GM19455 (cell line): ENCODE measurements around the gene CCDC7.
"Not testable (repeated sequence)": the region's sequence is repeated elsewhere in the genome, so short reads cannot be mapped to it uniquely, and the experiment has no call there.

ENCODE experiments used
- ATAC-seq: cut with Tn5 transposase; IDR thresholded peaks from one replicate; pipeline ENCODE4 v1.9.1; 2021; ENCODE audit not compliant: unreplicated experiment

CCDC7 gene

DNA sequence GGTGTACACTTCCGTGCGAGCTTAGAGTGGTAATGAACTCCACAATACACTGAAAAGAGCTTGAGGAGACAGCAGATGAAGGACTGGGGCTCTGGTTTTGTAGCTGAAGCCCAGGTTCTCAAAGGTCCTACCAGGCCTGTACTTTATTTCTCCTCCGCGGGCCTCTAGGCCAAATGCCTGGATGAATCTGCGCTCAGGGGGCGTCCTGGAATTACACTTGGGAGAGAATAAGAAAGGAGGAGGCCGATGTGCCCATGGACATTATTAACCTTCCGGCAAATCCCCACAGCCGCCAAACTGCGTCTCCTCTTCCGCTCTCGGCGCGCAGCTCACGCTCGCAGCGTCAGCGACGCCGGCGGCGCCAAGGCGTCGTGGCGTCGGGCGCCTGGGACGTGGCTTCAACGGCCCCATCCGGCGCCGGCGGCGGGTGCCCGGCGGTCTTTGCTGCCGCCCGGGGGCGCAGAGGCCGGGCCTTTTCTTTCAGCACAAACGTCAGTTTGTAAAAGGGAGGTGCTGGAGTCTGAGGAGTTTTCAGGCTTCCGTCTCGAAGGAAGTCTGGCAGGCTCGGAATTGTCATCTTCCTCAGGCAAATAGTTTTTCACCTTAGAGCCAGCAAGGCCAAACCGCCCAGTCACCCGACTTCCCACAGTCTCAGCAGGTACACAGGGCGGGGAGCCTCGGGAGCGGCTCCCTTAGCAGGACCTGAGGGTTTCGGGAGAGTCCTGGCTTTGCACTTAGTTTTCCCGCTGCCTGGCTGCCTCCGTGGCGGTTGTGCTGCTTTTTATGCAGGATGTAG lies at the start of gene CCDC7:
Gene CCDC7 (plus strand): TSS at position 401 of the 796 bp plus-strand sequence. CDS start 5,503 bp downstream, outside the sequence.
- peak; percentile 97 for ATAC-seq

DNA sequence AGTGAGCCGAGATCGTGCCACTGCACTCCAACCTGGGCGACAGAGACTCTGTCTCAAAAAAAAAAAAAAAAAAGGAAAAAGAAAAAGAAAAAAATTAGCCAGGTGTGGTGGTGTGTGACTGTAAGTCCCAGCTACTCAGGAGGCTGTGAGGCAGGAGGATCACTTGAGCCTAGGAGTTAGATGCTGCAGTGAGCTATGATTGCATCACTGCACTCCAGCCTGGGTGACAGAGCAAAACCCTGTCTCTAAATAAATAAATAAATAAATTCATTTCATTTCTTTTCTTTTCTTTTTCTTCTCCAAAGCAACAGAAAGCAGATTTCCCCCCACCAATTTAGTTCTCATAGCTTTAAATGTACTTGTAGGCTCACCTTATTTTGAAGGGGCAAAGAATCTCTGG lies 48.8 kb upstream of the CCDC7 start:
- ATAC-seq, result not testable (repeated sequence)

DNA sequence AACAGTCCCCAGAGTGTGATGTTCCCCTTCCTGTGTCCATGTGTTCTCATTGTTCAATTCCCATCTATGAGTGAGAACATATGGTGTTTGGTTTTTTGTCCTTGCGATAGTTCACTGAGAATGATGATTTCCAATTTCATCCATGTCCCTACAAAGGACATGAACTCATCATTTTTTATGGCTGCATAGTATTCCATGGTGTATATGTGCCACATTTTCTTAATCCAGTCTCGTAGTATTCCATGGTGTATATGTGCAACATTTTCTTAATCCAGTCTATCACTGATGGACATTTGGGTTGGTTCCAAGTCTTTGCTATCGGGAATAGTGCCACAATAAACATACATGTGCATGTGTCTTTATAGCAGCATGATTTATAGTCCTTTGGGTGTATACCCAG lies 46.2 kb upstream of the CCDC7 start:
- ATAC-seq, result not testable (repeated sequence)

DNA sequence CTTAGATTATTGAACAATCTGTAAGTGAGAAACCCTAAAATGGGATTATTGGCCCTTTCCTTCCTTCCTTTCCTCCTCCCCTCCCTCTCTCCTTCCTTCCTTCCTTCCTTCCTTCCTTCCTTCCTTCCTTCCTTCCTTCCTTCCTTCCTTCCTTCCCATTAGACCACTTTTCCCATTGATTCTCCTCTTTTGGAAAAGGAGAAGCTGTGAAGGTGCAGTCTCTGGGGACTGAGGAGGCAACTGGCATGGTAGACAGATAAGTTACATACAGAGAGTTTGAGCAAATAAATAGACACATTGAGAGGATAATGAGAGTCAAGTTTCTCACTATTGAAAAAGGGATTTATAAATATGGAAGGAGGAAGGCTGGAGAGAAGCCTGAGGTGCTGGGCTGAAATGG lies 45.0 kb upstream of the CCDC7 start:
- ATAC-seq, result no peak

DNA sequence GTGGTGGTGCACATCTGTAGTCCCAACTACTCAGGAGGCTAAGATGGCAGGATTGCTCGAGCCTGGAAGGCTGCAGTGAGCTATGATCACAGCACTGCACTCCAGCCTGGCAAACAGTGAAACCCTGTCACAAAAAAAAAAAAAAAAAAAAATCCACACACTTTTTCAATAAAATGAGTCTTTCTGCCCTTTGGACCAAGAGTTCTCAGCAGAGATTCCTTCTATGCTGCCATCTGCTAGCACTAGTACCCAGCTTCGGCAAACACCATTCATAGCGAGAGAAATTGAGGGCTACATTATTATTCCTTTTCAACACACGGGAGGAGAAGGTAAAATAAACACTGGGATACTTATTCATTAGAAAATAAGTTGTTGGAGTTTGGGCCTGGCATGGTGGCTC lies 43.4 kb upstream of the CCDC7 start:
- no peak for ATAC-seq

DNA sequence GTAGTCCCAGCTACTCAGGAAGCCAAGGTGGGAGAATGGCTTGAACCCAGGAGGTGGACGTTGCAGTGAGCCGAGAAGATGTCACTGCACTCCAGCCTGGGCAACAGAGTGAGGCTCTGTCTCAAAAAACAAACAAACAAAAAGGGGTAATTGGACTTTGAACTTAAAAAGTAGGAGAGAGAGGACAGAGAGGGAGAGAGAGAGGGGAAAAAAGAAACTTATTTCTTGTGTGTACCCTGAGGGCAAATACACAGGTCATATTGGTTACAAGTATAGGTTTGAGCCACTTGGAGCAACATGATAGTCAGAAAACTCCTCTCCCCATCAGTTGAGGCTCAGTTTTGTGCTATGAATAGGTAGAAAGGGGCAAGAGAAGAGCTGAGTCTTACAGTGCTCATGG lies 42.8 kb upstream of the CCDC7 start:
- no peak for ATAC-seq

DNA sequence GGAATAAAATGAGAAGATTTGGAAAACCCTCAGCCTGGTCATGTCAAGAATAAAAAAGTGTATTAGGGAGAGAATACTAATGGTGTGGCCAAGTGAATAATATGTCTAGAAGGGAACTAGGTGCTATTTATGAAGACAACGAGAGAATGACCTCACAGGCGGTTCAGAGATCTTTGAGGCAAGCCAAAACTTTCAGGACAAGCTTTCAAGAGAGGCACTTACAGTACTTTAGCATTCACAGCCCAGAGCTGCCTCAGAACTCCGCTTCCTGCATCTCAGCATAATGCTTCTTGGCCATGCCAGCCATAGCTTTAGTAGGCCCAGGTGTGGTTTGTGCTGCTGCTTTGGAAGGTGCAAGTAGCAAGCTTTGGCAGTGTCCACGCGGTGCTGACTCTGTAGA lies 37.2 kb upstream of the CCDC7 start:
- ATAC-seq, result no peak

DNA sequence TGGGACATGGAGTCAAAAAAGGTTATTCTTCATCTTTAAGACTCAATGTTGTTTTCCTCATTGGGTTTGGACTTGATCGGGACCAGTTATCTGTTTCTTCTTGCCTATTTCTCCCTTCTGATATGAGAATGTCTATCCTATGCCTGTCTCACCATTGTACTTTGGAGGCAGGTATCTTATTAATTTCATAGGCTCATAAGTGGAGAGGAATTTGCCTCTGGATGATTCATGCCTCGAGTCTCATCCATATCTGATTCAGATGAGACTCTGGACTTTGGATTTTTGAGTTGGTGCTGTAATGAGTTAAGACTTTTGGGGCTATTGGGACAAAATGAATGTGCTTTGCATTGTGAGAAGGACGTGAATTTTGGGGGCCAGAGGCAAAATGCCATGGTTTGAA lies 36.2 kb upstream of the CCDC7 start:
- no peak for ATAC-seq

DNA sequence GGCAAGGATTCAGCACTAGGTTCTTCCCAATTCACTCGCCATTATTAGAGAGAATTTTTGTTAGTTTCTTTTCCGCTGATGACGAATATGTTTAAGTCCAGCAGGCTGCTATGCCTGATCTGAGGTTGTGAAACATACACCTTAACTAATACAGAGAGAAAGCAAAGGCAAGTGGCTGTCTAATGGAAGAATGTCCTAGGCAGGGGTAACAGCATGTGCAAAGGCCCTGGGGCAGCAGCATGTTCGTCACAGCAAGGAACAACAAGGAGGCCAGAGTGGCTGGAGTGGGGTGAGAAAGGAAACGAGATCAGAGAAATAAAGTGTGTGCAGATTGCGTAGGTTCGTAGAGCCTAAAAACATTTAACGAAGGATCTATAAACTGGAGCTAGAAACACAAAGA lies 35.4 kb upstream of the CCDC7 start:
- ATAC-seq, result no peak

DNA sequence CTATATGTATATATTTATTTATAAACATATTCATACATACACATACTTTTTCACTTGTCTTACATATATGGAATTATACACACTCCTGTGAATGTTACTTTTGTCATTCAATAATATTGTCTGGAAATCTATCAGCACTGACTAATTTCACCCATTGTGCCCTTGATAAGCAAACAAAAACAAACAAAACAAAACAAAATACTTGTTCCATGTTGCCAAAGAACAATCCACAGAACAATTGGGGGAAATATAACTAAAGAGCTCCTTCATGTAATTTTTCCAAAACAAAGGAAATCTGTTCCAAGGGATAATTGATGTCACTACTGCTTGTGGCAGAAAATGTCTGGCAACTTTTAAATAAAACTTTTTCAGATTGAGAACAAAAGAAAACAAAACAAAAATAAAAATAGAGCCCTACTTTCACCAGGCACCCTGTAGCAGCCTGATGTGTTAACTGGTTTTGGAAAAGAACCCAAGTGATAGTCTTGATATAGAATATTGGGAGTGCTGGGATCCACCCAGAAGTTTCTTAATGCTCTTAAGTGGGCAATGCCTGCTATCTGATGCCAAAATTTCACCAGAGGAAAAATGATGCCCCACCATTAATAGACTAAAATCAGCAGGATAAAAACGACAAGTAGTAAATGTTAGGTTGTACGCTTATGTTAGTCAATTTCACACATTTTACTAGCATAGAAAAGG lies 34.0 kb upstream of the CCDC7 start:
- no peak for ATAC-seq

DNA sequence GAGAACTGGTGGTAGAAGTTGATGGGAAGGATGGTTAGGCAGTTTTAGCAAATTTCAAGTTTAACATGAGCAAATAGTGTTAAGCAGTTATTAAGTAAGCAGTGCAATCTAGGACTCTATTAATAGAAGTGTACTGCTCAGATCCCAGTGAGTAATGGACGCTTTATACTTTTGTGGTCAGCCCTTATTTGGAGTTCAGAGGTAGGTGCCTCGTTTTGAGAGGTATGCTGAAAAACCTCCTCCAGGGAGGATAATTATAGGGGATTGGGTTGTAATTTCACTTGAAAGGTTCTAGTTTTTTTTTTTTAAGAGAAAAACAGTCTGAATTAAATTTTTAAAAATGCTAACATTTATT lies 33.5 kb upstream of the CCDC7 start:
- ATAC-seq, result no peak

DNA sequence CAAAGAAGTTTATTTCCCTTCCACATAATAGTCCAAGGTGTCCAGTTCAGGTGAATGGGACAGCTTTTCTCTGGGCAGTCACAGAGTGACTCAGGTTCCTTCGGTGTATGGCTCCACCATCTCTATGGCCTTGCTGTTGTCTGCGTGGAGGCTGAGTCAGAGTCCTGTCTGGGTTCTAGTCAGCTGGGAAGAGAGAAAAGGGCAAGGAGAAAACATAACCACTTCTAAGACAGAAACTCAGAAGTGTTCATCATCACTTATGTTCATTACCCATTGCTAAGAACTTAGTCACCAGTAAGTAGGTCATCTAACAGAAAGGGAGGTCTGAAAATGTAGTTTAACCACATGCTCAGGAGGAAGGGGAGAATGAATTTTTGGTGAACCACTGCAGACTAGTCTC lies 32.4 kb upstream of the CCDC7 start:
- no peak for ATAC-seq

DNA sequence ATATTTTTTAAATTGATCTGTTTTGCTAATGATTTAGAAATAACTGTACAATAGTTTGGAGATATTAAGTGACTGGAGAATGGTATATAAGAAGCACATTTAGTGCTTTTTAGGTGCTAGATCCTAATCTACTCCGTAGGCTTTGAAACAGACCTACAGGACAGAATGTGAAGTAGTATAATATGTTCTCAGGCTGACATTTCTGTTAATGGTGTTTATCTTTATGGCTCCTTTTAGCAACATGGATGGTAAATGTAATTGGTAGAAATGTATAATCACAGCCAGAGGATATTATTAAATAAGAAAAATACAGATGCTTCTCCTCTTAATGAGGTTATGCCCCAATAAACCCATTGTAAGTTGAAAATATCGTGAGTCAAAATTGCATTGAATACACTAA lies 30.6 kb upstream of the CCDC7 start:
- no peak for ATAC-seq

DNA sequence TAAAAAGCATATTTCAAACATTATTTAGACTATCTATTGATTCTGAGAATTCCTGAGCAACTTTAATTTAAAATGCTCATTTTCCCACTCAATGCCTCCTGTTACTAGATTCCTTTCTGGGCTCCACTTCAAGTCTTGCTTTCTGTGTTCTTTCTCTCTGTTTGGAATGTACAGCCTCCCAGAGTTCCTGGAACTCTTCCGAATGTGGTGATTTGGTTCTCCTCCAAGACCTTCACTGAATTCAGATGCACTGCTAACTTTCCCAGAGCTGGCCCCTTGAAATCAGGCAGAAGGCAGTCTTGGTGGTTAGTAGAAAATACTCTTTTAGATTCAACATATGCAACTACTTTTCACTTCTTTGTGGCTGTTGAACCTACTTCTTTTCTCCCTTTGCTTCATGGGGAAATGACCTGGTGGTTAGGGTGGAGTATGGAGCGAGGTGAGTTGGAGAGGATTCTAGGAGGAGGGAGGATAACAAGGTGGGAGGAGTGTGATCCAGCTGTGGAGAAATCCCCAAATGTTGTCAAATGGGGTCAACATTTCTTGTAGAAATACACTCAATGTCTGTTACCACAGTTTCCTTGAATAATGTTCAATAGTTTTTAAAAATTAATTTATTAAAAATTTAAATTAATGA lies 27.9 kb upstream of the CCDC7 start:
- no peak for ATAC-seq

DNA sequence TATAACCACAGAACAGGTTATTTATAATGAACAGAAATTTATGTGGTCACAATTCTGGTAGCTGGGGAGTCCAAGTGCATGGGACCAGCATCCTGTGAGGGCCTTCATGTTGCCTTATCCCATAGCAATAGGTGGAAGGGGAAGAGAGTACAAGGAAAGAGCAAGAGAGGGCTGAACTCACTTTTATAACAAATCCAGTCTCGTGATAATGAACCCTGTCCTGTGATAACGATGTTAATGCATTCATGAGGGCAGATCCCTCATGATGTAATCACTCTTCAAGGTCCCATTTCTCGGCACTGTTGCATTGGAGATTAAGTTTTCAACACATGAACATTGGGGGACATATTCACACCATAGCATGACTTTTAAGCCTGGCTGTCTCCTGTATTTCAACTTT lies 27.4 kb upstream of the CCDC7 start:
- ATAC-seq, result no peak

DNA sequence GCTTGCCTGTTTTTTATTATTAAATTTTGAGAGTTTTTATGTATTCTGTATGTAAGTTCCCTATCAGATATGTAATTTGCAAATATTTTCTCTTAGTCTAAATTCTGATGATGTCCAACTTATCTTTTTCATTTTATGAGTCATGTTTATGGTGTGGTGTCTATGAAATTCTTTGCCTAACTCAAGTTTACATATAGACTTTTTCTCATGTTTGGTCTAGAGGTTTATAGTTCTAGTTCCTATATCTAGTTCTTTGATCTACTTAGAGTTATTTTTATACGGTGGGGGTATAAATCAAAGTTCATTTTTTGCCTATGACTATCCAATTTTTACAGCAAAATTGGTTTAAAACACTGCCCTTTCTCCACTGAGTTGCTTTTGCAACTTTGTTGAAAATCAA lies 26.3 kb upstream of the CCDC7 start:
- no peak for ATAC-seq

DNA sequence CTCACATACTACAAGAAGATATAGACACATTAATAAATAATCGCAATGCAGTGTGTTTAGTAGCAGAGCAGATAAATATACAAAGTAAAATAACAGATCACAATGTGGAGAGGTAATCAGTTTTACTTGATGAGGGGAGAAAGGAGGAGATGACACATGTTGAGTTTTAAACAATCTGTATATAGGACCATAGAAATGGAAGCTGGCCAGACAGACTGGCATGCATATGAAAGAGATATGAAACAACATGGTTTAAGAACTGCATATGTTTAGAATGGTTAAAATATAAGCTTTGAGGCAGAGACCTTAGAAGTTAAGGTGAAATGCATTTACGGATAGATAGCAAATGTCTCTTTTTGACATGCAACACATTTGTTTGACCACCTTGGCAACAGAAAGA lies 19.8 kb upstream of the CCDC7 start:
- ATAC-seq, result no peak

DNA sequence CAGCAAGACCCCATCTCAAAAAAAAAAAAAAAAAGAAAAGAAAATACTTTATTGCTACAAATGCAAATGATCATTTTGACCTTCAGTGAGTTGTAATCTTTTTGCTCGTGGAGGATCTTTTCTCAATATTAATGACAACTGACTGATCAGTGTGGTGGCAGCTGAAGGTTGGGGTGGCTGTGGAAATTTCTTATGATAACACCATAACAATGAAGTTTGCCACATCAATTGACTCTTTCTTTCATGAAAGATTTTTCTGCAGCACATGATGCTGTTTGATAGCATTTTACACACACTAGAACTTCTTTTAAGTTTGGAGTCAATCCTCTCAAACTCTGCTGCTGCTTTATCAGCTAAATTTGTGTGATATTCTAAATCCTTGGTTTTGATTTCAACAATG lies 12.4 kb upstream of the CCDC7 start:
- ATAC-seq, result no peak

DNA sequence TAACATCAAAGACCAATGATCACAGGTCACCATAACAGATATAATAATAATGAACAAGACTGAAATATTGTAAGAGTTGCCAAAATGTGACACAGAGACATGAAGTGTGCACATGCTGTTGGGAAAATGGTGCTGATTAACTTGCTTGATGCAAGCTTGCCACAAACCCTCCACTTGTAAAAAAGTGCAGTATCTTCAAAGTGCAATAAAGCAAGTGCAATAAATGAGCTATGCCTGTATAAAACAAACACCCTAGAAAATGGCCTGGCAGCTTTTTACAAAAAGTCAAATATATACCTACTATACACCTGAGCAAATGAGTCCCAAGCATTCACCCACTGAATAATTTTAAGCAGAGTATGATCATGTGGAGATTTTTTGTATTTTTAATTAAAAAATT lies 9.7 kb upstream of the CCDC7 start:
- ATAC-seq, result no peak

DNA sequence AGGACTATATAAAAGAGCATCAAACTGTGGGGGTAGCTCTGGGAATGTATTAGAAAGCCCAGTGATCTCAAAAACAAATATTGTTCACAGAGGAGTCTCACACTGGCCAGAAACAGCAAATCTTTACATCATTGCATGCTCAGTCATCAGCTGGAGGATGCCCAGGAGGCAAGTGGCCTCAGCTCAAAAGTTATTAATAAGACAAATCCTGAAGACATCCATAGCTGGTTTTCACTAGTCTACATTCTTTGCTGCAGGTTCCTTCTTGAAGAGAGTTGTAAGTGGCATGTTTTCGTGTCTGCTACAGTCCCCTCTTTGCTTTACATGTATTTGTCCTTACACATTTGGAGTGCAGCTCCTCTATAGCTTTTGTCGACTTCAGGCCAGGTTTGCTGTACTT lies 8.6 kb upstream of the CCDC7 start:
- ATAC-seq, result no peak

DNA sequence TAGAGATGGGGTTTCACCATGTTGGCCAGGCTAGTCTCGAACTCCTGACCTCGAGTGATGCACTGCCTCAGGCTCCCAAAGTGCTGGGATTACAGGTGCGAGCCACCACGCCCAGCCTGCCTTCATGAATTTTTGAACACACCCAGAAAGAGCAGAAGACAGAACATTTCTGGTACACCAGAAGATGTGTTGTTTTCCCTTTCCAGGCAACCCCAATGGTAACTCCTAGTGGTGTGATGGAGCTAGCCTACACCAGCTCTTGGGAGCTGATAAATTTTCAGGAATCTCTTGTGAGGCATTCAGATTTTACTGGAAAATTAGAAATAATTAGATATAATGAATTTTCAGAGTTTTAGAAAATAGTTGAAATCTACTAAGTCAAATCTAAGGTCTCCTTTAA lies 904 bp upstream of the CCDC7 start:
- no peak for ATAC-seq
